GM18526 (cell line): Measurements from ENCODE around the gene CLK1.

Experiments
- POLR2A ChIP-seq: IDR thresholded peaks from 3 replicates; pipeline ENCODE4 v1.6.1; 2011; ENCODE audit not compliant: insufficient read length; ENCODE audit errors: extremely low read depth

Gene CLK1

GRCh38 chr2:200861617-200862155, 2.8 kb downstream of the CLK1 start:
- no peak for TF ChIP-seq POLR2A

GRCh38 chr2:200860092-200860795, 4.2 kb downstream of the CLK1 start:
- no peak for TF ChIP-seq POLR2A

GRCh38 chr2:200856806-200857205, 7.7 kb downstream of the CLK1 start:
- TF ChIP-seq POLR2A = no peak

DNA sequence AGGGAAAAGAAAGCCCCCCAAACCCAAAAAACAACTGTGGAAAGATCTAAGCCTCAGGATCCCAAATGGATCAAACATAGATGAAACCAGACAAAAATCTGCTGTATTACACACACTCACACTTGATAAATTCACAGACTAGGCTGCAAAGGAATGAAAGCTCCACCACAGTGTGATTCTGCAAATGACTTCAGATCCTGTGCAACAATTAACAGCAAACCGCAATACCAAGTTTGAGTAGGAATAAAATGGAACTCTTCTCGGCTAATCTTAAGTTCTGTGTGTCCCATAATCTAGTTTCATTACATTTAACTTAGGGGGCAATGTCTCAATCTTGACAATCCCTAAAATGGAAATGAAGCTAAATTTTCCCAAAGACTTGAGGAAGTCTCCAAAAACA, 11.9 kb downstream of the CLK1 start:
- TF ChIP-seq POLR2A = no peak

DNA sequence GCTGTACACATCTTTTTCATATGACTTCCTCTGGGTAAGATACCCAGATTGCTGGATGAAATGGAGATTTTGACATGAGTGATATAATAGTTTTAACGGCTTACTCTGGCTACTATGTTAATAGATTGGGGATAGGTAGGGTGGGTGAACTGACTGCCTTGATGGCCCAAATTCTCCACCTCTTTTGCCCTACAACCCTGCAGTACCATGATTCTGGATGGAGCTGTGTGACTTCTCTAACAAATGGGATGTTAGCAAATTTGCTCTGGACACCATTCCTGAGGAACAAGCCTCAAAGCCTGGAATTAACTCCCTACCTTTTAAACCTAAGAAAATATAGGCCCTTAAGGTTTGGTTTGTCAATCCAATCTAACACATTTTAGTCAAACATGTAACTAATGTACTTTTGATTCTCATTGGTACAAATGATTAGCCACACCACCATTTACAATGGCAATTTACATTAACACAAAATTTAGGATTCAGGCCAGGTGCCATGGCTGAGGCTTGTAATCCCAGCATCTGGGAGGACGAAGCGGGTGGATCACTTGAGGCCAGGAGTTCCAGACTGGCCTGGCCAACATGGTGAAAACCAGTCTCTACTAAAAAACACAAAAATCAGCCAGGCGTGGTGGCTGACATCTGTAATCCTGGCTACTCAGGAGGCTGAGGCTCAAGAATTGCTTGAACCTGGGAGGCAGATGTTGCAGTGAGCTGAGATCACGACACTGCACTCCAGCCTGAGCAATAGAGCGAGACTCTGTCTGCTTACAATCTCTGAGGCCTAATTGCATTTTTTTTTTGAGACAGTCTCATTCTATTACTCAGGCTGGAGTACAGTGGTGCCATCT, 12.8 kb downstream of the CLK1 start:
- no peak for TF ChIP-seq POLR2A

GRCh38 chr2:200850512-200851256, 13.8 kb downstream of the CLK1 start:
- TF ChIP-seq POLR2A = no peak

DNA sequence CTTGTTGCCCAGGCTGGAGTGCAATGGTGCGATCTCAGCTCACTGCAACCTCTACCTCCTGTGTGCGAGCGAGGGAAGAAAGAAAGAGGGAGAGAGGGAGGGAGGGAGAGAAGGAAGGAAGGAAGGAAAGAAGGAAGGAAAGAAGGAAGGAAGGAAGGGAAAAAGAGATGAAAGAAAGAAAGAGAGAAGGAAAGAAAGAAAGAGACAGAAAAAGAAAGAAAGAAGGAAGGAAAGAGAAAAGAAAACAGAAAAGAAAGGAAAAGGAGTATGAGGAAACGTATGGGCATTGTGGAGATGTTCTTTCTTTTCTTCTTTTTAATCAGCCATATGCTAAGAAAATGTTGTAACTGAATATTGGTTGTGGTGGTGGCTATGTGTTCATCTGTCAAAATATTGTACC, 16.5 kb downstream of the CLK1 start:
- no peak for TF ChIP-seq POLR2A

DNA sequence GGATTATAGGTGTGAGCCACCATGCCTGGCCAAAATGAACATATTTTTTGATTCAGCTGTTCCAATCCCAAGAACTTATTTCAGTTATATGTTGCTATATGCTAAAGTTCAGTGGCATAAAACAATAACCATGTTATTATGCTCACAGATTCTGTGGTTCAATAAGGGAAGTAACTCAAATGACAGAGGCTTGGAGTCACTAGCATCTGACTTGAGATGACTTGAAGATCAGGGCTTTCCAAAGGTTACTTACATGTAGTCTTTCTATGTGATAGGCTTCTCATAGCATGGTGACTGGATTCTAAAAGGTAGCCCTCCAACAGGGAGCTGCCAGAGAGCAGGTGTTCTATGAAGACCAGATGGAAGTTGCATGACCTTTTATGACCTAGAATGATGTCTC, 17.2 kb downstream of the CLK1 start:
- no peak for TF ChIP-seq POLR2A

GRCh38 chr2:200845669-200846325, 18.7 kb downstream of the CLK1 start:
- TF ChIP-seq POLR2A = no peak

GRCh38 chr2:200845194-200845593, 19.3 kb downstream of the CLK1 start:
- TF ChIP-seq POLR2A = no peak

DNA sequence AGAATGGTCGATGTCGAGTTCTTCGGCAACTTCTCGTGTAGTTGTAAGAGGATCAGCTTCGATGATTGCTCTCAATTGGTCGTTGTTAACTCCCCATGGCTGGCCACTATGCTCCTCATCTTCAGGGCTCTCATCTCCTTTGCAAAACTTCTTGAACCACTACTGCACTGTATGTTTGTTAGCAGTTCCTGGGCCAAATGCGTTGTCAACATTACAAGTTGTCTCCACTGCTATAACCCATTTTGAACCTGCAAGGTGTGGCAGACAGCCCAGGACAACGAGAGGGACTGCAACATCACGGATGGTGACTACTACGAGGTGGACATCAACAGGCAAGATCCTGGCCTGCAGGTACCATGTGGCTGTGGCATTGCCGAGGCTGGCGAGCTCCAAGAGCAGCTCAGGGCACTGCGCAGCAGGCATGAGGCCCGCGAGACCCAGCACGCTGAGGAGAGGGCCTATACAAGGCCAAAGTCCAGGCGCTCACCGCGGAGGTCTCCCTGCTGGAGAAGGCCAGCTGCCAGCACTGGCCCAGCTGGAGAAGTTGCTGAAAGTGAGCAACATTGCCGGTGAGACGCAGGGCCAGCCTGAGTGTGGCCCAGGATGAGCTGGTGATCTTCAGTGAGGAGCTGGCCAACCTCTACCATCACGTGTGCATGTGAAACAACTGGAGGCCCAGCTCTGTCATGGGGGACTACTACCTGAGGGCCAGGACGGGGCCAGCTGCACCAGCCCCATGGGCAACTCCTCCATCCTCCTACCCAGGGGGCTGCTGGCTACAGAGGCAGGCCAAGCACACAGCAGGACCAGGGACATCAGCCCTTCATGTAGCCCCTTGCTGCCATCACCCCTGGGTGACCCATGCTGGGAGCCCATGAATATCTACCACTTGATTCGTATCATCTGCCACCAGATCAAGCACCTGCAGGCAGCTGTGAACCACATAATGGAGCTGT, 20.2 kb downstream of the CLK1 start:
- TF ChIP-seq POLR2A = no peak

DNA sequence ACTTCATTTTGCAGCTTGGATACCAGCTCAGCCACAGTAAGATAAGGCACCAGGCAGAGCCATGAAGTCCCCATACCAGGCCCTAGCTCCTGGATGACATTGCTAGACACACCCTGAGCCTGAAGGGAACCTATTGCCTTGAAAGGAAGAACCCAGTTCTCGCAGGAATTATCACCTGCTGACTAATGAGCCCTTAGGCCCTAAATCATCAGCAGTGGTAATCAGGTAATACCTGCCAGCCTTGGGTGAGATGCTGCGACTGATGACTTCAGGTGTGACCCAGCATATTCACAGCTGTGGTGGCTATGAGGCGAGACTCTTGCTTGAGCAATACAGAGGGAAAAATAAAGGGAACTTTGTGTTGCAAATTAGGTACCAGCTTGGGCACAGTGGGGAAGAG, 24.9 kb downstream of the CLK1 start:
- TF ChIP-seq POLR2A = no peak

- no peak for TF ChIP-seq POLR2A
These were observed 29.8 kb downstream of the CLK1 start for GRCh38 chr2:200834701-200835100.

DNA sequence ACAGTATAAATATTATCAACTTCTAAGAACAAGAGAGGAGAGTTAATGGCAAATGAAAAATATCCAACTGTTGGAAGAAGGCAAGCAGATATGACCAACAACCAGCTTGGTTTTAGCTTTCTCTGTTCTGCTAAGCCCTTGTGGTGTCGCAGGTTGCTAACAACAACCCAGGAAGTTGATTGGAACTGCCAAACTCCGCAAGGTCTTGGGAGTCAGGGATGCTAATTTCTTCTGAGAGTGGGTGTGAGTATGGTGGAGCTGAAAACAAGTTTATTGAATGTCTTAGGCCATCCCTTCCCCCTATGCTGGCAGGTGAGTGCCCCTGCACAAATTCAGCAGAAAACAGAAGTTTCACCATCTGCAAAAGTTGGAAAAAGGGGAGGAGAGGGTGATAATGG, 35.2 kb downstream of the CLK1 start:
- no peak for TF ChIP-seq POLR2A
